ENCODE results near the gene ERFL.

DNA sequence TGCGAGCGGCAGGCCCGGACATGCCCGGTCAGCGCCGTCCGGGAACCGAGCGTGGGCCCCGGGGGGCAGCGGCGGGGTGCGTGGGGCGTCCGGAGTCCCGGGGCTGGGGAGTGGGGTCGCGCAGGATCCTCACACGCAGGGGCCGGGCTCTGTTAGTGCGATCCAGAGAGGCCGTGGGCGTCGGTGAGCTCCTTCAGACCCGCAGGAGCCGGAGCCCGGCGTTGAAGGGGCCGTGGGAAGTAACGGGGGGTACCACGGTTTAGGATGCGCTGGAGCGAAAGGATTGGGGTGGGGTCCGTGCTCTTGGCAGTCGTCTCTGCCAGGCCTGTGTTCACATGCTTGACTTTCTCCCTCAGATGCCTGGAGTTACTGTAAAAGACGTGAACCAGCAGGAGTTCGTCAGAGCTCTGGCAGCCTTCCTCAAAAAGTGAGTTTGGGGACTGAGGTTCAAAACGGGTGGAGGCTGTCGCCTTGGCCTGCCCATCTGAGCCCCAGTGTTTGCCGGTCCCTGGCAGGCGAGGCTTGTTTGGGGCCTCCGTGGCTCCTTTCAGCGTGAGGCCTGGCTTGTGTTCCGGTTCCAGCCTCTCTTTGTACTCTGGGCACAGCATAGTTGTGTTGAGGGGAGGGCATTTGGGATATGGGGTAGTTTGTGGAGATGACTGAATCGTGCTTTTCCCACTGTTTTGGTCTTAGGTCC is 67.7 kb downstream of the ERFL start:
- TF ChIP-seq, protein P1, sequence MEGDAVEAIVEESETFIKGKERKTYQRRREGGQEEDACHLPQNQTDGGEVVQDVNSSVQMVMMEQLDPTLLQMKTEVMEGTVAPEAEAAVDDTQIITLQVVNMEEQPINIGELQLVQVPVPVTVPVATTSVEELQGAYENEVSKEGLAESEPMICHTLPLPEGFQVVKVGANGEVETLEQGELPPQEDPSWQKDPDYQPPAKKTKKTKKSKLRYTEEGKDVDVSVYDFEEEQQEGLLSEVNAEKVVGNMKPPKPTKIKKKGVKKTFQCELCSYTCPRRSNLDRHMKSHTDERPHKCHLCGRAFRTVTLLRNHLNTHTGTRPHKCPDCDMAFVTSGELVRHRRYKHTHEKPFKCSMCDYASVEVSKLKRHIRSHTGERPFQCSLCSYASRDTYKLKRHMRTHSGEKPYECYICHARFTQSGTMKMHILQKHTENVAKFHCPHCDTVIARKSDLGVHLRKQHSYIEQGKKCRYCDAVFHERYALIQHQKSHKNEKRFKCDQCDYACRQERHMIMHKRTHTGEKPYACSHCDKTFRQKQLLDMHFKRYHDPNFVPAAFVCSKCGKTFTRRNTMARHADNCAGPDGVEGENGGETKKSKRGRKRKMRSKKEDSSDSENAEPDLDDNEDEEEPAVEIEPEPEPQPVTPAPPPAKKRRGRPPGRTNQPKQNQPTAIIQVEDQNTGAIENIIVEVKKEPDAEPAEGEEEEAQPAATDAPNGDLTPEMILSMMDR (IDR thresholded peaks at IDR 0.05; ENCODE audit: low read length): no peak
- TF ChIP-seq EZH2 (IDR thresholded peaks at IDR 0.05; ENCODE audit: borderline replicate concordance, low read length): no peak

Data from OCI-LY1 (cell line).